Measurements from ENCODE around the gene SEC24C.
A peak's percentile ranks its signal among the peaks of the same experiment; 100 is the strongest.
"Not testable (repeated sequence)": the region's sequence is repeated elsewhere in the genome, so short reads cannot be mapped to it uniquely, and the experiment has no call there.

Gene SEC24C

DNA sequence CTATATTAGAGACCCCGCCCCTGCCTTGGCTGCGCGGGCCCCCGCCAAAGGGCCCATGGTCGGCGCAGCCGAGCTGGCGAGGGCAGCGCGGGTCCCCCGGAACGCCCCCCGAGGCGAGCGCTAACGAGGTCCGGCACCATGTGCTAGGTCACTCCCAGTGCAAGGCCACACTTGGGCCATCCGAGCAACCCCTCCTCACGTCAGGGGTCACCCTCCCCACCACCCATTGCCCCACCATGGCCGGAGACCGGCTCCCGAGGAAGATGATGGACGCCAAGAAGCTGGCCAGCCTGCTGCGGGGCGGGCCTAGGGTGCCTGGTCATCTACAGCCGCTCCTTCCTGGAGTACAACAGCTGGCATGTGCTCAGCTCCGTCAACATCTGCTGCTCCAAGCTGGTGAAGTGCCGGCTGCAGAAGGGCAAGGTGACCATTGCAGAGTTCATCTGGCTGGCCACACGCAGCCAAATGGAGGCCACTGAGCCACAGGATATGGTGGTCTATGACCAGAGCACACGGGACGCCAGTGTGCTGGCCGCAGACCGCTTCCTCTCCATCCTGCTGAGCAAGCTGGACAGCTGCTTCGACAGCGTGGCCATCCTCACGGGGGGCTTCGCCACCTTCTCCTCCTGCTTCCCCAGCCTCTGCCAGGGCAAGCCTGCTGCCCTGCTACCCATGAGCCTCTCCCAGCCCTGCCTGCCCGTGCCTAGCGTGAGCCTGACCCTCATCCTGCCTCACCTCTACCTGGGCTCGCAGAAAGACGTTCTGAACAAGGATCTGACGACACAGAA, 12.4 kb upstream of the SEC24C start:
- no peak for DNase-seq

DNA sequence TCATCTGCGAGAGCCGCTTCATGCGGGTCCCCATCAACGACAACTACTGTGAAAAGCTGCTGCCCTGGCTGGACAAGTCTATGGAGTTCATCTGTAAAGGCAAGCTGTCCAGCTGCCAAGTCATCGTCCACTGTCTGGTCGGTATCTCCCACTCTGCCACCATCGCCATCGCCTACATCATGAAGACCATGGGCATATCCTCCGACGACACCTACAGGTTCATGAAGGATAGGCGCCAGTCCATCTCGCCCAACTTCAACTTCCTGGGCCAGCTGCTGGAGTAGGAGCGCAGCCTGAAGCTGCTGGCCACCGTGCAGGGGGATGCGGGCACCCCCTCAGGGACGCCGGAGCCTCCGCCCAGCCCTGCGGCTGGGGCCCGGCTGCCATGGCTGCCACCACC, 11.7 kb upstream of the SEC24C start:
- DNase-seq: no peak

DNA sequence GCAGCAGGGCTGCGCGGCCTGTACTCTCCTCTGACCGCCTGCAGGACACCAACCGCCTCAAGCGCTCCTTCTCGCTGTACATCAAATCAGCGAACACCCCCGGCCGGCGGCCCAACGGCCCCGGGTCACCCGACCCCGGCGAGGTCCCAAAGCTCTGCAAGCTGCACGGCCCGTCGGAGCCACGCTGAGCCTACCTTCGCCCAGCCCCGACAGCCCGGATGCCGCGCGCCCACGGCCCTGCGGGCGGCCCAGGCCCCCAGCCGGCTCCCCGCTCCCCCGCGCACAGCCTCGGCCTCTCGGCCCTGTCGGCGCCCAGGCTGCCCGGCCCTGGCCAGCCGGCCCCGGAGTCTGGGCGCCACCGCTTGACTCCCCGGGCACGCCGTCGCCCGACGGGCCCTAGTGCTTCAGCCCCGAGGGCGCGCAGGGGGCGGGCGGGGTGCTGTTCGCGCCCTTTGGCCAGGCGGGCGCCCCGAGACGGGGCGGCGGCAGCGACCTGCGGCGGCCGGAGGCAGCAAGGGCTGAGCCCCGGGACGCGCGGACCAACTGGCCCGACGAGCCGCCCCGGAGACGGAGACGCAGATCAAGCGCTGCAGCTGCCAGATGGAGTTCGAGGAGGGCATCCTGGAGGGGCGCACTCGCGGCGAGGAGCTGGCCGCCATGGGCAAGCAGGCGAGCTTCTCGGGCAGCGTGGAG, 11.1 kb upstream of the SEC24C start:
- no peak for DNase-seq

DNA sequence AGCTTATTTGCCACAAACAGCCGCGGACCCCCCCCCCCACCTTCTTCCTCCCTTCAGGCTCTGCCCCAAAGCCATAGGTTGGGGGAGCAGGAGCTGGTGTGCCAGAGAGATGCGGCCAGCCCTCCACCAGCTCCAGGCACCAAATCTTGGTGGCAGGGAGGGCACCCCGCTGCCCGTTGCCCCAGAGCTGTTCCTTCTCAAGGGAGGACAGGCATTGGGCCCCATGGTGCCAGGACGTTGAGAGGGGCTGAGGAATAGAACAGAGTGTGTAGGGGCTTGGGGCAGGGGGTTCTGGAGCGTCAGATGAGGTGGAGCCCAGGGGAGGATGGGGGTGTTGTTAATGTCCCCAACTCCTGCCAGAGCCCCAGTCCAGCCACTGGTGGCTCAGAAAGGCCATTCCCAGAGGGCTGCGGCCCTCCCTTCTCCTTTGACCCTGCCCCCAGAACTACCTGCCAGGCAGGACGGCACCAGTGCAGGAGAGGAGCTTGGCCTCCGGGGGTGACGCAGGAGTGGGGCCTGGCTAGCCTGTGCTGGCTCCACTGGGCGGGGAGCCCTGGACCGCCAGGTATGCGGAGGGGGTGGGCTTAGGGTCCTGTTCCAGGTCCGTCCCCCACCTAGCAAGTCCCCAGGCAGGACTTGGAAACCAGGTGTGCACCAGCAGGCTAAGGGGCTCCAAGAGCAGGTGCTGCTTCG, 10.0 kb upstream of the SEC24C start:
- DNase-seq: no peak

DNA sequence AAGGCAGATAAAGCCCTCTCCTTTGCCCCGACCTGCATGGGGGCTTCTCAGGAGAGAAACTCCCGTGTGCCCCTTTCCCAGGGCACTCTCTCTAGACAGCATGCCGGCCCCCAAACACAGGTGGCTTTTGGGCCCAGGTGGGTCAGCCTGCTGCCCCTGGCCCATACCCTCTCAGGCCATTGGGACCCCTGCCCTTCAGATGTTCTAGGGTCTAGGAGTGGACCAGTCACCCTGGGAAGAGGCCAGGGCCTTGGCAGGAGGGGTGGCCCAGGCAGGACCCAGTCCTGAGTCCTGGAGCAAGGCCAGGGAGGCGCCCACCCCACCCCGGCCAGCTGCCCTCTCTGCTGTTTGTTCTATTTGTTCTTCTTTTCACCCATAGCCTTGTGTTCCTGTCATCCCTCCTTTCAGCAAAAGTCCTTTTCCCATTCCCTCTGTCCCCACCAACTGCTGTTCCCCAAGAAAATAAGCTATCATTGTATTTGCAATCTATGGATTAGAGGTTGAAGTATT, 9.3 kb upstream of the SEC24C start:
- DNase-seq: no peak

DNA sequence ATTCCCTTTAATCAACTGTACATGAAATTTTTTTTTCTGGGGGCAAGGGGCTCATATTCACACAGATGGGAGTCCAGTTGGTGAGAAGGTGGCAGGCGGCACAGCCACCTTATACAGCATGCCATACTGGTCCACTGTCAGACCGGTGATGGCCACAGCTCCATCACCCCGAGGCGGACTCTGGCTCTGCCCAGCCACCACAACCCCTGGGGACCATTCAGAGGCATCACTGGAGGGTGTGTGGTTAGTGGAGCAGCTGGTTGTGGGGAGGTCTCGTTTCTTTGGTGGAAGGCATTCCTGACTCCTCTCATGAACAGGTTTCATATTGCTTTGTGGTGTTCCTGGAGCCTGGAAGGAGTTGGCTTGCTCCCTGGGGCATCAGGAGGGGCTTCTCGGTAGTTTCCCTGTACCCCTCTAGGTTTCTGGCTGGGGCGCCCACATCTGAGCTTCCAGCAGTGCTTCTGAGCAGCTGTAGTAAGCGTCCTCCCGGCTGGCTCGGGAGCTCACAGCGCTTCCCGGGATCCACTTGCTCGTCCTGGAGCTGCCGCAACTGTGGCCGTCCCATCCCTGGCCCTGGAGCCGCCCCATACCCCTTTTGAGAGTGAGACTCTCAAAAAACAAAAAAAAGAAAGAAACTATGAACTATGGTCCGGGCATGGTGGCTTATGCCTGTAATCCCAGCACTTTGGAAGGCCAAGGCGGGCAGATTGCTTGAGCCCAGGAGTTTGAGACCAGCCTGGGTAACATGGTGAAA, 3.5 kb upstream of the SEC24C start:
- not testable (repeated sequence) for DNase-seq

DNA sequence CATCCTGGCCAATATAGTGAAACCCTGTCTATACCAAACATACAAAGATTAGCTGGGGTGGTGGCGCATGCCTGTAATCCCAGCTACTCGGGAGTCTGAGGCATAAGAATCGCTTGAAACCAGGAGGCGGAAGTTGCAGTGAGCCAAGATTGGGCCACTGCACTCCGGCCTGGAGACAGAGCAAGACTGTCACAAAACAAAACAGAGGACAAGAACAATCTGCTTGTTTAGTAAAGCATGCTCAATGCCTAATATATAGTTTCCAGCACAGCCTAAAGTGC, 1.8 kb upstream of the SEC24C start:
- no peak for DNase-seq

DNA sequence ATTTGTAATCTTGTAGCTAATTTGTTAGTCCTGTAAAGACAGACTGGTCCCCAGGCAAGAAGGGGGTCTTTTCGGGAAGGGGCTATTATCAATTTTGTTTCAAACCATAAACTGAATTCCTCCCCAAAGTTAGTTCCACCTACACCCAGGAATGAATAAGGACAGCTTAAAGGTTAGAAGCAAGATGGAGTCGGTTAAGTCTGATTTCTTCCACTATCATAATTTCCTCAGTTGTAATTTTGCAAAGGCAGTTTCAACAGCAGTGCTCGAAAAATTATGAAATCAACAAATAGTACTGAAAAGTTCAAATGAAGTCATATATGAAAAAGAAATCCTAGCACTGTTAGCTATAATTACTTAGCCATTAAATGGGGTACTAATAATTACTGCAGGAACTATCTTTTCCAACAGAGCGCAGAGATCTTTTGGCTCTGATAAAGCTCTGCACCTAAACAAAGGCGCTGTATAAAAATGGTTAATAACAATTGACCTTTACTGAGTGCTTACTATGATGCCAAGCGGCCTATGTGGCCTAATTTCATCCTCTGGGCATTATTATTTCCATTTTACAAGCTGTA, 756 bp upstream of the SEC24C start:
- DNase-seq: no peak

DNA sequence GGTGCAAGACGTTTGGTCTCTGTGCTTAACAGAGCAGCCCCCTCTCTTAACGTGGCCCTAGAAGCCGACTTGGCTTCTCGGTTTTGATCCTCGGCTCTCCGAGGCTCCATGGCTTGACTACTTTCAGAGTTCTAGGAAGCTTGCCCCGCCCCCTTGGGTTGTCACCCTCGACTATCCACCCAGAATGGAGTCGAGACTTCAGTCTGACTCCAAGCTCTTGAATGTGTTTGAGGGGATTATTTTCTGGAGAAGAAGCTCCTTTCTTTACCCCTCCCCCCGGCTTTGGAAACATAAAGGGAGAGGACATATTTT, 448 bp downstream of the SEC24C start:
- peak; percentile 42 for DNase-seq

DNA sequence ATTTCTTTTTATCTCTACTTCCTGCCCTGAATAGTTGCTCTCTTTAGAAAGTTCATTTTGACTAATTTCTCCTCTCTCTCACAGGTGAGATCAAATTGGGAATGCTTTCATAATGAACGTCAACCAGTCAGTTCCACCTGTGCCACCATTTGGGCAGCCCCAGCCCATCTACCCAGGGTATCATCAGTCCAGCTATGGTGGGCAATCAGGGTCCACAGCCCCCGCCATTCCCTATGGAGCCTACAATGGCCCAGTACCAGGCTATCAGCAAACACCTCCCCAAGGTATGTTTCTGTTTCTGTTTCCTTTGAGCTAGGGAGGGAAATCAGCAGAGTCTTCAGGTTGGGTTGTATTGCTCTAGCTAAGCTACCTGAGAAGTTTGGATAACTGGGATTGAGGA, 2.5 kb downstream of the SEC24C start:
- DNase-seq: no peak

DNA sequence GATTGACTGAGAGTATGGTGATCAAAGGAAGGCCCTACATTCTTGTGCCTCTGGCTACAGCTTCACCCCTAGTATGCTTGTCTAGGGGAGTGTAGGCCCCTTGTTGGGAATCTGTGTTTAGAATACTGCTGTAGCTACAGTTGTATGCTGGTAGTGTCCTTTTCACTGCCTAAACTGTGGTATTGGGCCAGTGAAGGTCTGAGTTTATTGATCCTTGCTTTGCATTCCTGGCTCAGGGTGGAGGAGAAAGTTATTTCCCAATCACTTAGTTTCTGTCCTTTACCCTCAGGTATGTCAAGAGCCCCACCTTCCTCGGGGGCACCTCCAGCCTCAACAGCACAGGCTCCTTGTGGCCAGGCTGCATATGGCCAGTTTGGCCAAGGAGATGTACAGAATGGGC, 6.6 kb downstream of the SEC24C start:
- no peak for DNase-seq

DNA sequence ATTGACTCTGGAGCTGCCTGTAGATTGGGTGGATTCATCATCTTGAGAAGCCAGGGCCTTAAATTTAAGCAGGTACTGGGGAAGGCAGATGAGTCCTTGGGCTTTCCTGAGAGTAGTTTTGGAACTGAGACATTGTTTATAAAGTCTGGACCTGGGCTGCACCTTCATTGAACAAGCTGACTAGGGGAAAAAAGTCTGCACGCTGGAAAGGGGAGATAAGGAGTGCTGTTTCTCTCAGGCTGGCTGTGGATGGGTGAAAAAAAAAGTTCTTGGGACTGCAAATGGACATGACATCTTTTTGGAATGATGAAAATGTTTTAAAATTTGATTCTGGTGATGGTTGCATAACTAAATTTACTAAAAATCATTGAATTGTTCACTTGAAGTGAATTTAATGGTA, 12.0 kb downstream of the SEC24C start:
- no peak for DNase-seq

DNA sequence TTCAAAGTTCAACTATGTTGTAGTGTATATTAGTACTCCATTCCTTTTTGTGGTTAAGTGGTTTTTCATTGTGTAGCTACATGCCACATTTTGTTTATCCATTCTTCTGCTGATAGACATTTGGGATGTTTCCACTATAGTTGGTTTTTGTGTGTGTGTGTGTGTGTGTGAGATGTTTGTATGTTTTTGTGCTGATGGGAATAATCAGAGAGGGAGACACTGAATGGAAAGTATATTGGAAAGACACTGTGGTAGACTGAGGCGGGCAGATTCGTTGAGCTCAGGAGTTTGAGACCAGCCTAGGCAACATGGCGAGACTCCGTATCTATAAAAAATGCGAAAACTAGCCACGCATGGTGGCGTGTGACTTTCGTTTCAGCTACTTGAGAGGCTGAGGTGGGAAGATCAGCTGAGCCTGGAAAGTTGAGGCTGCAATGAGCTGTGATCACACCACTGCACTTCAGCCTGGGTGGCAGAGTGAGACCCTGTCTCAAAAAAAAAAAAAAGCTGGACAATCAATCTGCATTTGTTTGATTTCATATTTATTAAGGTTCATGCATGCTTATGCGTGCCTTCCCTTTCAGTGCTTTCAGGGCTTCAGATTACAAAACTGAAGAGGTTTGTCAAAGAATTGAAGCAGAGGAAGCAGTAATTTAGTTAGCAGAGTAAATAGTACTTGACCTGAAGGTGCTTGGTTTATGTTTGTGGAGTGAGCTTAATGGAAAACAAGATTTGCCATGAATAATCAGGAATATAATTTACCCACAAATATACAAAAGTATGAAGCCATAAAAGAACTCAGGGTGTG, 14.7 kb downstream of the SEC24C start:
- no peak for DNase-seq

DNA sequence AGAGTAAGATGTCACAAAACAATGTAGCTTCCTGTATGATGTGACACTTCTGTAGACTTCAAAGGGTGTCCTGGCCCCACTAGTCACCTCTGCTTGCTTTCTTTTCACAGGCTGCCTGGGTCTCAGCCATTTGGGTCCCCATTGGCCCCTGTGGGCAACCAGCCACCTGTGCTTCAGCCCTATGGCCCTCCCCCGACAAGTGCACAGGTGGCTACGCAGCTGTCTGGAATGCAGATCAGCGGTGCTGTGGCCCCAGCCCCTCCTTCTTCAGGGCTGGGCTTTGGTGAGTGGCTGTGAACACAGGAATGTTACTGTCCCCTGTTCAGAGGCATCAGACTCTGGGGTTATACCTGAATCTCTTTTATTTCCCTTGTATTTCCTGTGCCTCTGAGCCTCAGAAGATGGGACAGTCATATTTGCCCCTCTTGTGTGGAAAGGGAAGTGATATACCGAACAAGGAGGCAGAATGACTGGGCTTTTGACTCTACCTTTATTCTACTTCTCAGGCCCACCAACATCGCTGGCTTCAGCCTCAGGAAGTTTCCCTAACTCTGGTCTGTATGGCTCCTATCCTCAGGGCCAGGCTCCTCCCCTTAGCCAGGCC, 15.4 kb downstream of the SEC24C start:
- no peak for DNase-seq

DNA sequence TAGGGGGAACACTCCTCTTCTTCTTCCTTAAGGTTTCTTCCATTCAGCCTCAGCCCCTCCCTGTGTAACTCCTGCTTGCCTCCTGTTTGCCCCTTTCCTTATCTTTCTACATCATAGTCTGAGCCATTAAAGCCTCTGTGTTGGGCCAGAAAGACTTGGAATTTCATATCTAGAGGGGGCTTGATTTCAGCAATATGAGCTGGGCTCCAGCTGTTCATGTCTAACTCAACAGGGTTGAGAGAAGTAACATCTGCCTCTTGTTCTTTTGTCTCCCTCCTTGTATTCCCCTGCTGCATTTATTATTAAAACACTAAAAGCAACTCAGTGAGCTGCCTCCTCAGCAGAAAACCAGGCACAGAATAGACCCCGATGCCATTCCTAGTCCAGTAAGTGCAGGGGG, 17.6 kb downstream of the SEC24C start:
- no peak for DNase-seq

DNA sequence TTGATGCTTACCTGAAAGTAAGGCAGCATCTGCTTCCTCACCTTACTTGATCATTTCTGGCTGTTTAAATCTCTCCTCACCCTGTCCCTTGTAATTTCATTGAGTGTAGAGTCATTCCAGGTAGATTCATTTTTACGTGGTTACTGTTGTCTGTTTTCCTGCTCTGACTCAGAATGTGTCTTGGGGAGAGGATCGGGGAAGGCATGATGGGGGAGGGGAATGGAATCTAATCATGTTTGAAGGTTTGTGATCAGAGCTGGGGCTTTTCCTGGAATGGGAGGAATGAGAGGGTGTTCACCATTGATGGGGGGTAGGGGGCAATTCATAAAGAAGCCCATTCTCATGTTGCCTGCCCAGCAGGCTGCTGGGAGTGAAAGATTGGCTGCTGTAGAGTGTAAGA, 18.7 kb downstream of the SEC24C start:
- DNase-seq: no peak

DNA sequence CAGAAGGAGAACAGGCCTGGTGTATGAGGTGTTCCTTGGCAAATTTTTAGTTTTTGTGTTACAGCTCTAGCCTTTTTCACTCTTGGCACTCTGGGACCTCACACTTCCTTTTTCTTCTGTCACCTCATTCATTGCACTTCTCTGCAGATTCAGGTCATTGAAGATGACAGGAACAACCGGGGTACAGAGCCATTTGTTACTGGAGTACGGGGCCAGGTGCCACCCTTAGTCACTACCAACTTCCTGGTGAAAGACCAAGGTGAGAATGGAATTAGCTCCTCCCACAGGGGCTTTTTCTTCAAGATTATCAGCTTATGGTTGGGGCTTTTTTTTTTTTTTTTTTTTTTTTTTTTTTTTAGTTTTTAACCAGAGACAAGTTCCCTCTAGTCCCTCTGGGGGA, 19.2 kb downstream of the SEC24C start:
- DNase-seq: no peak

DNA sequence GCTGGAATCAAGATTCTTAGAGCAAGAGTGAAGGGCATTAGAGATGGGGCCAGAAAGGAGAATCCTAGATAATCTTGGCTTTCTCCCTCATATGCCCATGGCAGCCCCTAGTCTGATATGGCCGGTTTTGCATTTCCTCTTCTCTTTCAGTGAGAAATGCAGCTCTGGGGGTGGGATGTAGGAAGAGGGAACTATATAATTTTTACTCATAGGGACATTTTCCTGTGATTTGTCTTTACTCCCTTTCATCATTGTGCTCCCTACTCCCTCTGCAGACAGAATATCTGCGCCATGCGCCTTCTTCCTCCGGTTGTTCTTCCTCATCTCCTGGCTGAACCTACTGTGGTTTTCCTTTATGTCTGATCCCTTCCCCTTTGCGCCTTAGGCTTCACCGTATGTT, 20.9 kb downstream of the SEC24C start:
- DNase-seq: no peak

DNA sequence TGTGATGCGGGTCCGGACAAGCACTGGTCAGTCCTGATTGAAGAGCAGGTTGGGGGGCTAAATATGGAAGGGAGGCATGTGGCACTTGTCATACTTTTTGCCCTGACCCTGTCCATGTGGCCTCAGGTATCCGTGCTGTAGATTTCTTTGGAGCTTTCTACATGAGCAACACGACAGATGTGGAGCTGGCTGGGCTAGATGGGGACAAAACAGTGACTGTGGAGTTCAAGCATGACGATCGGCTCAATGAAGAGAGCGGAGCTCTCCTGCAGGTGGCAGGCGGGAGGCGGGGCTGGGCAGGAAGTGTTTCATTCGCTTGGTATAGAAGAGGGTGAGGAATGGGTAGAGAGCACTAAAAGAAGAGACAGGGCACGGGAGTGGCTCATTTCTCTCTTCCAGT, 24.7 kb downstream of the SEC24C start:
- DNase-seq: no peak

DNA sequence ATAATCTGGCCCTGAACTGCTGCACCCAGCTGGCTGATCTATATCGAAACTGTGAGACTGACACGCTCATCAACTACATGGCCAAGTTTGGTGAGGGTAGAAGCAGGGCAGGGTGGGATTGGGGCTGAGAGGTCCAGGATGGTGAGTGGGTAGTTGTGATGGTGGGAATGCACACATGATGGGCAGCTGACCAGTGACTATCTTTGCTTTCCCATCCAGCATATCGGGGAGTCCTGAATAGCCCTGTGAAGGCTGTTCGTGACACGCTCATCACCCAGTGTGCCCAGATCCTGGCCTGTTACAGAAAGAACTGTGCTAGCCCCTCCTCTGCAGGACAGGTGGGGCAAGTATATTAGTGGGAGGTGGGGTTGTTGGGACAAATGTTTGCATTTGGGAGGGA, 25.2 kb downstream of the SEC24C start:
- no peak for DNase-seq

DNA sequence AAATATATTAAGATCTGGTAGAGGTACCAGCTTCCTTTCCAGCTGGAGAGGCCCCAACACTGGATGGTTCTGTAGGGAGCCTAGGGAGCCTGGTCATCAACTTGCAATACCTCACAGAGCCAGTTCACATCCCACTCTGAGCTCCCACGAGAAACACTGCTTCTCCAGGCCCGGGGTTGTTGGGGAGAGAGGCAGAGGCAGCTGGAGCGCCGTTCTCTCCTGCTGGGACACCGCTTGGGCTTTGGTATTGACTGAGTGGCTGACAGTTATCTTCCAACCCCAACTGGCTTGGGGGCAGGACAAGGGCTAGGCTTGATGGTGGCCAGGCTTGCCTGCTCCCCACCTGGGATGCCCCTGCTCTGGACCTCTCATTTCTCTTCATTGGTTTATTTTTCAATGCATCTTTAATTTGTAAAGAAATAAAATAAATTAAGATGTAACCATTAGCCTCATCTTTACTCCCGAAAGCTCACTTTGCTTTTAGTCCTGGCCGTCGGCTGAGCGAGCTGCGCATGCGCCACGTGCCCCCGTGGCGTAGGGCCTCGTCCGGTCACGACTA, 27.6 kb downstream of the SEC24C start:
- DNase-seq: peak; percentile 64

All from MV-4-11 (cell line).